ENCODE measurements around the gene PRKAR1A.
"Not testable (repeated sequence)": the region's sequence is repeated elsewhere in the genome, so short reads cannot be mapped to it uniquely, and the experiment has no call there.

The PRKAR1A gene

DNA sequence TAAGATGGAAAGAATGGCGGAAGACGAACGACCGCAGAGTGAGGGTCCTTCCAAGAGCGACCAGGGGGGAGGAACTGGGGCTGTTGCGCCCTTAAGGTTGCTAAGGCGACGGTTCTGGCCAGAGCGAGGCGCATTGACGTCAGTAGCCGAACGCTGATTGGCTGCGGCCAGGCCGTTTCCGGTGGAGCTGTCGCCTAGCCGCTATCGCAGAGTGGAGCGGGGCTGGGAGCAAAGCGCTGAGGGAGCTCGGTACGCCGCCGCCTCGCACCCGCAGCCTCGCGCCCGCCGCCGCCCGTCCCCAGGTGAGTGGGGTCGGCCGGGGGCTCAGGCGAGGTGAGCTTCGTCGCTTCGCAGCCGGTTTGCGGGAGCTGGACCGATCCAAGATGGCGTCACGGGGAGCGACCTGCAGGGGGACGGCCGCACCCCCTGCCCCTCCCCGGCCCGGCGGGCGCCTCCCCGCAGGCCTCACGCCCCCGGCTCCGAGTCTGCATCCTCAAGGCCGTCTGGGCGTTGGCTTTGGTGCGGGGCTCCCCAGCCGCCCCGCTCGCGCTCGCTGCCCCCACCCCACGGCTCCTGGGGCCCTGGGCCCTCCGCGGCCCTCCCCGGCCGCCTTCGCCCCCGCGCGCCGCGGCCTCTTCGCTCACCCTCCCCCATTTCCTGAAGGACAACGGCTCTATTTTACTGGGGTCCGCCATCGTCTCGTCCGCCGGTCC, at the start of gene PRKAR1A:
PRKAR1A (plus strand) TSS at position 184 of the 713 bp plus-strand sequence. CDS start 2,970 bp downstream, outside the sequence.
- DNase-seq = peak; percentile 86

DNA sequence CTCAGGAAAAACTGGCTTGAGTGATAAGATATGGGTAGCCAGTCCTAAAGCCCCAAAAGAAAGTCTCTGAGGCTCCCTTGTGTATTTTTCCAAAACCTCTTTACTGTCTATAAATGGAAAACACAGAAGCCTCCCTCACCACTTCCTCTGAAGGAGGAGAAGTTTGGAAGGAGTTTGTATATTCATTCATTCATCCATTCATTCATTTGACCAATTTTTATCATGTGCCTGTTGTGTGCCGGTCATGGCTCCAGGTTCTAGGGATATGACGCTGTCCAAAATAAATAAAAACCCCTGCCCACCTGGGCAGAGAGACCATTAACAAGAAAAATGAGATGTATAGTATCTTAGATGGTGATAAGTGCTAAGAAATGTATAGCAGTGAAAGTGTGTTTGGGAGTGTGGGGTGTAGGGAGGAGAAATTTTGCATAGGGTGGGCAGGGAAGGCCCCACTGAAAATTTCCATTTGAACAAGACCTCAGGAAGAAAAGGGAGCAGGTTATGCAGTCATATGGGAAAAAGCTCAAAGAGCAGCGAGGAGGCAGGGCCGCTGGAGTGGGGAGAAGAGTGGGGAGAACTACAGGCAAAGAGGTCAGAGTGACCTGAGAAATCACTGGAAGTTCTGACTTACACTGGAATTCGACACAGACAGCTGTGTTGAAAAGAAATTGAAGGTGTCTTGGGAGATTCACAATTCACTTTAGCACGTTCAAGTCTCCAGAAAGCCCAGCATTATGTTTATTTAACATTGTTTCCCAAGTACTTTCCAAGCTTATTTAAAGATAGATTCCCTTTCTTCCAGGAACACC, 48.8 kb upstream of the PRKAR1A start:
- no peak for DNase-seq

DNA sequence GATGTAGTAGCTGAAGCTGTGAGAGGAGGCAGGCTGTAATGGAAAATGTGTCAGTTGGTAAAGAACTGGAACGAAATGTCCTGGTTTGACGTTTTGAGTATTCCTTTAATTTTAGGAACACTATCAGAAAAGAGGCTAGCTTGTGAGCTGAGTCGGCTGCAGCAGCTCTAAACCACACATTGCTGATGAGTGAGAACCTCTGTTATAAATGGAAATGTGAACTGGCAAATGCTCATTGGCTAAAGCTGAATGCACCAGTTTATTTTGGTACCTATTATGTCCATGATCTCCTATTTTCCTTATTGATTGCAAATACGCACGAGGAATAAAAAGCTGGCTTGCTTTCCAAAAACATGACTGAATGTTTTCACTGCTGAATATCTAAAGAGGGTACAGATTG, 43.9 kb upstream of the PRKAR1A start:
- no peak for DNase-seq

DNA sequence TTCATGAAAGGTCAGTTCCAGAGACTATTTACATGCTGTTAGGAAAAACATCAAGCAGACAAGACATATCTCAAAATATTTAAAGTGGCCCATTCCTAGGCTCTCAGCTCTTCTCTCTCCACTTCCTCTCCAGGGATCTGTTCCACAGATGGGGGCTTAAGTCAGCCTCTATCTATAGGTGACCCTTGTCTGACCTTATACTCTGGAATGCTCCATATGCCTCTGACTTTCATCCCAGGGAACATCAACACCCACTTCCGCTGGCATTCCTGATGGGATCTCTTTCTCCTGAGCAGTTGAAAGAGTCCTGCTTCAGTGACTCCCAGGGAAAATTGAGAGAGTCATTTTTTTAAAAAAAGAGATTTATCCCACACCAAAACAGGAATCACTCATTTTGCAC, 43.4 kb upstream of the PRKAR1A start:
- no peak for DNase-seq

DNA sequence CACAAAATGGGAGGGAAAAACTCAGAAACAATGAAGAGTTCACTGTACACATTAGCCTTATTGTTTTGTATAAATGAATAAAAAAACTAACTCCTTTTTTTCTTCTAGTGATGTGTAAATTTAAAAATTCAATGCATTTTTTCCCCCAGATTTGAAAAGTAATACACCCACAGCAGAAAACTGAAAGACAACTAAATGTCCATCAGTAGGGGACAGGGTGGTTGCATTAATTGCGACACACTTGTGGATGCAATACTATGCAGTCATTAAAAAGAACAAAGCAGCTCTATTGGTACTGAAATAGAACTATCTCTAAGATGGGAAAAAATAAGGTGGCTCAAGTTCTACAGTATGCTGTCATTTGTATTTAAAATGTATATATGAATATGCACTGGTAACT, 41.3 kb upstream of the PRKAR1A start:
- no peak for DNase-seq

DNA sequence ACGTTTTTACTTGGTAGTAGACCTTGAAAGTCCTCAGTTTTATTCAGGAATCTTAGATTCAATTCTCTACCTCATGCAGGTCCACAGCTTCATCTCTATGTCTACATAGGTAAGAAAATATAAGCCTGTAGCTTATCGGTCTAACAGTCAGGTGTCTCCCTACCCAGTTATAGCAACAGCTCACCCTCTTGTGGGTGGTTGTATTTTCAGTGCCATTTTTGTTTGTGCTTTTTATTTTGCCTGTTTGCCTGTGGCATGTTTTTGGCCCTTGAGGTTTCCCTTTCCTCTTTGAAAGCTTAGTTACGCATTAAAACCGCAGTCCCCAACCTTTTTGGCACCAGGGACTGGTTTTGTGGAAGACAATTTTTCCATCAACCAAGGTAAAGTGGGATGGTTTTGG, 31.3 kb upstream of the PRKAR1A start:
- no peak for DNase-seq

DNA sequence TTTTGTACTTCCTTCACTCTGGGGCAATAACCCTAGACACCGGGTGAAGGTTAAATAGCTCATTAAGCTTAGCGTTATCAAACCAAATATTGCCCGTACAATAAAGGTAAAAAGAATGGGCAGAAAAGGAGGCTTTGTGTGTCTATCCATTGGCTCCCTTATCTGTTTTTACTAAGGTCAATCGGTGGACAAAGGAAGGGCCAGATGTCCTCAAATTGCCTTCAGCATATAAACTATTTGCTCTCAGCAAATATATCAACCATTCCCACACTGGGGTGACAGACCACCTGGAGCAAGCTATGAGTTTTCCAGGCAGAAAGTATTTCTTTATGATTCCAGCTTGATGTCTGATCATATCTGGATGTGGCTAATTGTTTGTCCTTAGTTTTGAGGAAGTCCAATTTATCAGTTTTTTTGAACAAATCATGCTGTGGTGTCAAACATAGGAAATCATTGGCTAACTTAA, 29.6 kb upstream of the PRKAR1A start:
- DNase-seq = no peak

DNA sequence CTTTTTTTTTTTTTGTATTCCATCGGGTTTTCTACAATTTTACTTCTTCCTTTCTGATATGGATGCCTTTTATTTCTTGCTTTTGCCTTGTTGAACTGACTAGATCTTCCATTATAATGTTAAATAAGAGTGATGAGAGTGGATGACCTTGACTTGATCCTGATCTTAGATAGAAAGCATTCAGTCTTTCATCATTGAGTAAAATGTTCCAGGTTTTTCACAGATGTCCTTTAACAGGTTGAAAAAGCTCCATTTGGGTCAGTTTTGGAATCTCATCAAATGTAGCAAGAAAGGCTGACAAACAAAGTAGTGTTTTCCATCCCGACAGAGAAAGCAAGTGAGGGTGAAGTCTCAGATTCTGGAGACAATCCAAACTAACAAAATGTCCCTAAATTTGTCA, 27.8 kb upstream of the PRKAR1A start:
- no peak for DNase-seq

DNA sequence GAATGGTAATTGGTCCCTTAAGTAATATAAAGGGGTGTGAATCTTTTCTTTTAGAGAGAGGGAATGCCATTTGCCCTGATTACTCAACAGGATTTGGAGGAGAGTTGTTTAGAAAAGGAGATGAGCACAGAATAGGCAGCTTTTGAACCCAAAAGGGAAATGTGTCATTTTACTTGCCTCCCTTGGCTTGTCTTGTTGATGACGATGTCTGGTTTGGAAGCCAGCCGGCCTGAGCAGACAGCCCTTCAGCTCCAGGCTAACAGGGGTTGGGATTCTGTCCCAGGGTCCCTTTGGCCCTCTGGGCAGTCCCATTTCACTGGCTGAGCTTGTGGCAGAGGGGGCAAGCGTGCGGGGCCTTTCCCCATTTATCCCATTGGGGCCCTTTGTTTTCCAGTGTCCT, 22.3 kb upstream of the PRKAR1A start:
- no peak for DNase-seq

DNA sequence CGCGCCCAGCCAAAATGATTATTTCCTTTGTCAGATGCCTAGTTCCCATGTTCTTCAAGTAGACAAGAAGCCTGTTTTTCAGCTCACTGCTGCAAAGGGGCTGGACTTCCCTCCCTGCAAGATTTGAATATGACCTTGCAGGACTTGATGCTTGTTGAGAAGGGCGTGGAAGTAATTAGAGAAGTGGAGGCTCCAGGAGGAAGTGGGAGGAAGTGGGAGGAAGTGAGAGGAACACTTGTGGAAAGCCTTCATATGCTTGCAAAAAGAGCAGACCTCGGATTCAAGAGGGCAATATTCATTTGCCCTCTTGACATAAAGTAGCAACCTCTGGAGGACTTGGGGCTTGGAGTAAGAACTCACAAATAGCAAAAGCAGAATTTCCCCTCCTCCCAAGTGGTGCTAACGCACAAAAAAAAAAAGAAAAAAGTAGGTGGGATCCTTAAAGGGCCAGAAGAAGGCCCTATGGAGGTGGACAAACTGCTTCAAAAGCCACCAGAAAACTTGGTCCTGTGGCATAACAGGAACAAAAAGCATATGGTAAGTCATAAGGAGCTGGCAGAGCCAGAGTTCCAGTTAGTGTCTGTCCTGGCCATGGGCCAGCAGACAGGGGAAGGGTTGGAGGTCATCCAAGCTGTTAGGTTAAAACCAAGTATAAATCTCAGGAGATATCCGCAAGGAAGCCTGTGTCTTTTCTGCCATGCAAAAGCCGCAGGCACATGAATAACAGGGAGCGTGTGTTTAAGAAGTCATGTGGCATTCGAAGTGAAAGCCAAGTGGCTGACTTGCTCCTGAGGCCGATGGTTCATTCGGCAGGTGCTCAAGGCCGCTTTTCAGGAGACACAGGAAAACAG, 20.6 kb upstream of the PRKAR1A start:
- DNase-seq = no peak

DNA sequence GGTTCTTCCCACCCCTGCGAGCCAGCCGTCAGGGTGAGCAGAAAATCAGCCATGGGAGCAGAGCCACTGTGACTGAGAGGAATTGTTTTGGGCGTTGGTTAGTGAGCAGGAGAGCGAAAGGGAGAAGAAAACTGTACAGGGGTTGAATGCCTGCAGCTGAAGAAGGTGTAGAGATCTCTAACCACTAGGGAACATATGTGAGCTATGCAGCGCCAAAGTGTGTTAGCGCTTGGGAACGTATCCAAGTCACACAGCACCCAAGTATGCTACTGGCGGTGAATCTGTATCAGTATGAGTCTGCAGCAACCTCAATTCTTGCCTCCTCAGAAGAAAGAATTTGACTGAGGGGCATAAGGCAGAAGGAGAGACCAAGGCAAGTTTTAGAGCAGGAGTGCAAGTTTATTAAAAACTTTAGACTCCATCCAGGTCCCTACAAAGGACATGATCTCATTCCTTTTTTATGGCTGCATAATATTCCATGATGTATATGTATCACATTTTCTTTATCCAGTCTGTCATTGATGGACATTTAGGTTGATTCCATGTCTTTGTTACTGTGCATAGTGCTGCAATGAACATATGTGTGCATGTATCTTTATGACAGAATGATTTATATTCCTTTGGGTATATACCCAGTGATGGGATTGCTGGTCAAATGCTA, 19.7 kb upstream of the PRKAR1A start:
- not testable (repeated sequence) for DNase-seq

DNA sequence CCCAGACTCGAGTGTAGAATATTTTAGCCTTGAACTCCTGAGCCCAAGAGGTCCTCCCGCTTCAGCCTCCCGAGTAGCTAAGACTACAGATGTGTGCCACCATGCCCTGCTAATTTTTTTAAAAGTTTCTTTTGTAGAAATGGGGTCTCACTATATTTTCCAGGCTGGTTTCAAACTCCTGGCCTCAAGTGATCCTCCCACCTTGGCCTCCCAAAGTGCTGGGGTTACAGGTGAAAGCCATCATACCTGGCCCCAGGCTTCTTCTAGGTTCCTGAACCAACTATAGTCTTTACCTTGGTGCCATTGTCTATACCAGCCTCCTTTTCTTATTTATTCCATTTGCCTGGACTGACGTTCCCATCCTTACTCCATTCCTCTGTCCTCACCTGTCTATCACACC, 17.1 kb upstream of the PRKAR1A start:
- DNase-seq = no peak

DNA sequence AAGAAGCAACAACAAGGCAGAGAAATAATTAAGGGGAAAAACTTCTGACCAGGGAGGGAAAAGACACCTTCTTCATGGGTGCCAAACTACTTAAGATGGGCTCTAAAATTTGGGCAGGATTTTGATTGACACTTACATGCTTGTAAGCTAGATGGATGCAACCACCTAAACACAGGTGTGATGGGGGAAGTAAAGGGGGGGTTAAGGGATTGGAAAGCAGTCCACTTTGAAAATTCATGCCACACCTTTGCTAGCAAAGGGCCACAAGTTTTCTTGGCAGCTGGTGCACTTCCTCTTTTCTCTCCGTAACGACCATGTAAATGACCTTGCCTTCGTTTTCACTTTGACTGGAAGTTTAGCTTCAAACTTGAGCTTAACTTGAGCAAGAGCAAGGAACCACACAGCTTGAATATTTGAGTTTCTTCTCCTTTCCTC, 14.3 kb upstream of the PRKAR1A start:
- no peak for DNase-seq

DNA sequence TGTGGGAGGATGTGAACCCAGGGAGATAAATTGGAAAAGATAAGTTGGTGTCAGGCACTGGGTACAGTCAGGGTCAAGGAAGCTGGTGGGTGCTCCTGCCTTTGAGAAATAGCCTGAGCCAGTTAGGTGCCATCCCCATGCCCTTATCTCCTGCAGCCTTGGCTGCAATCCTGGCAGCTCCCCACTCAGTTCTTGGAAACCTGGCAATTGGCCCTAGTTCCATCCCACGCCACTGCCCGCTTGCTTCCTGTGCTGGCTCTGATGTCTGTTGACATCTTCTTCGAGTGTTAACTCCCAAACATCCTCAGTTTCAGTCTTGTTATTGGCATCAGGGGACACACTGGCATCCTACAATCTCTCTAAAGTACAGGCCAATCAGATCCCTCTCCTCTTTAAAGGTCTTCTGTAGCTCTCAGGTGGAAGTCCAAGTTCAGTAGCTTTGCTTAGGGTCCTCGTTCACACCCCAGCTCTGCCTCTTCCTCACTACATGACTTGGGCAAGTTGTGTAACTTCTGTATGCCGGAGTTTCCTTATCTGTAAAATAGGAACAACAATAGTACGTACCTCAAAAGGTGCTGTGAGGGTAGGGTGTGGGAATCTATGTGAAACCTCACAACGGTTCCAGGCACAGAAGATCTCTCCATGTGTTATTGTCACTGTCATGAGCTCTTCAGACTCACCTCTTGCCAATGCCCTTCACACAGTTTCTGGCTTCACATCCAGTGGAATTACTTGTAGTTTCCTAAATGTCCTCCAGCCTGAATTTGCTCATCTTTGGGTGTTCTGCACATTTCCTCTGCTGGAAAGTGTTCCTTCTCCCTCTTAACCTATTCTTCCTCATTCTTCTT, 13.5 kb upstream of the PRKAR1A start:
- no peak for DNase-seq

DNA sequence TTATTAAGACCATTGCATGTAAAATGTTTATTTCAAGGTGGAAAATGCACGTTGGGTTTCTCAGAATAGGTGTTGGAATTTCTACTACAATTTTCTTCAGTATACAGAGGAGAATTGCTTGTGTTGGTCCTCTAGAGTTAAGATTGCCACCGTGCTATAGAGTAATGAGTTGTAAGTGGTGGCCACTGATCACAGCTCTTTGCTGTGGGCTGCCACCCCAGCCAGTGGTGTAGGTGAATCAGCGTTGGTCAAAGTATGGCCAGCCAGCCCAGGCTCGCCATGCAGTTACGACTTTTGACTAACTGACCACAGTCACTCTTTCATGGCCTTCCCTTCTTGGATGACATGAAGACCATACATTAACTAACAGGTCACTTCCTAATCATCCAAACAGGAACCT, 12.6 kb upstream of the PRKAR1A start:
- DNase-seq = no peak

DNA sequence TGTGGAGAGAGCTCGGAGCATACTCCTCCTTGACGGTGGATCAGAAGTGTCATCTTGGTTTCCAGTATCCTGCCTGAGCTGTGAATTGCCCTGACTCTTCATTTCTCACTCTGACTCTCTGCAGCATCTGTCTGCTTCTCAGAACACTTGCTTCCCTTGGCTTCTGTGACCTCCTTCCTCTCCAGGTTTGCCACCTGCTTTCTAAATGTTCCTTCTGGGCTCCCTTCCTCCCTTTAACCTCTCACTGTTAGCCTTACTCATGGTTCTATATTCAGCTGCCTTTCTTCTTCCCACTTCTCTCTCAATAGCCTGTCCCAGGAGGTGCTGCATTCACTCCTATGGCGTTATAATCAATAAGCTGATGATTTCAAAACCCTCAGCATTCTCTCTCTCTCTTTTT, 11.2 kb upstream of the PRKAR1A start:
- no peak for DNase-seq

DNA sequence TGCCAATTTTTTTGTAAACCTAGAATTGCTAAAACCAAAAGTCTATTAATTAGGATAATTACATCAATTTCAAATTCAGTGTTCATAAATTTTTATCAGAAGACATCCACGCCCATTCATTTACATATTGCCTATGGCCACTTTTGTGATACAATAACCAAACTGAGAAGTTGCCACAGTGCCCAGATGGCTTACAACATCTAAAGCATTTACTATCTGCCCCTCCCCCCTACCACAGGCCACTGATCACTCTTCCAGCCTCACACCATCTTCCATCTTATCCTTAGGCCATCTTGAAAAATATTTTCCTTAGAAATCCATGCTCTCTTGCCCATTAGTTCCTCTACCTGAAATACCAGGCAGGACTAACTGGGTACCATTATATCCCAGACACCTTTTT, 6.3 kb upstream of the PRKAR1A start:
- no peak for DNase-seq

DNA sequence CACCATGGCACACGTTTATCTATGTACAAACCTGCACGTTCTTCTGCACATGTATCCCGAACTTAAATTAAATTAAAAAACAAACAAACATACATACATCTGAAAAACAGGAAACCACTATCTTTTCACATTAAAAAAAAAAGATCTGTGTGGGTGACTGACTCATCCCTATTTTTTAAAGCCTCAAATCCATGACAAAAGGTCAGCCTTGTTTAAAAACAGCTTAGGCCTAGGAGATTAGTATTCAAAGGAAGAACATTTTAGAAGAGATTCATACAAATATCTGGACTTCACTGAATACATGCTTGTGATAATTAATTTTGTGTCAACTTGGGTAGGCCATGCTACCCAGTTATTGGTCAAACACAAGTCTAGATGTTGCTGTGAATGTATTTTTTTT, 4.7 kb upstream of the PRKAR1A start:
- DNase-seq = no peak

DNA sequence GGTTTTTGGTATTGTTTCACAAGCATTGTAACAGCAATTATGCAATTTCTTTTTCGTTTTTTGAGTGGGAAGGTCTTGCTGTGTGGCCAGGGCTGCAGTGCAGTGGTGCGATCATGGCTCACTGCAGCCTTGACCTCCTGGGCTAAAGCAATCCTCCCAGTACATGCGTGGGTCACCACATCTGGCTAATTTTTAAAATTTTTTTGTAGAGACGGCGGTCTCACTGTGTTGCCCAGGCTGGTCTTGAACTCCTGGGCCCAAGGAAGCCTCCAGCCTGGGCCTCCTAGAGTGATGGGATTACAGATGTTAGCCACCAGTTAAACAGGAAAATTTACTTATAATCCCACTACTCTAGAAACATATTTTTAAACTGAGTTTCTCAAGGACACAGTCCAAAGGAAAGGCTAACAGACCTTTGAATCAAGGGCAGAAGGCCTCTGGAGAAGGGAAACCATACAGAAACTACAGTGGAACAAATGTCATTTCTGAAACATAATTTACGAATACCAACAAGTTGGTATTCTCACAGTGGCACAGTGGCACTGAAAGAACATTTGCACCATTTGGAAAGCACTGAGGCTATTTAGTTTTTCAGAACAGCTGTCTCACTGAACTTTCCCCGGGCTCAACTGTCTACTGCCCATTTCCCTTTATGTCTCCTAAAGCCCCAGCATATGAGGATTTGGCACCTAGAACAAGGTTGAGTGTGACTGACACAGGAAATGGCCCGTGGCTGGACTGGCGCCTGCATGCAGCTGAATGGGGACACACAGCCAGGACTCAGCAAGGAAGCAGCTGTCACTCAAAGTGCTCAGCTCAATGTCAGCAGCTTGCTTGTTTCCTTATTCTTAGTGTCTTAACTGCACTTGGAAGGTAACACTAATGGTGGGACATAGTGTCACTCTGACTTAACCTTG, 2.8 kb upstream of the PRKAR1A start:
- no peak for DNase-seq

DNA sequence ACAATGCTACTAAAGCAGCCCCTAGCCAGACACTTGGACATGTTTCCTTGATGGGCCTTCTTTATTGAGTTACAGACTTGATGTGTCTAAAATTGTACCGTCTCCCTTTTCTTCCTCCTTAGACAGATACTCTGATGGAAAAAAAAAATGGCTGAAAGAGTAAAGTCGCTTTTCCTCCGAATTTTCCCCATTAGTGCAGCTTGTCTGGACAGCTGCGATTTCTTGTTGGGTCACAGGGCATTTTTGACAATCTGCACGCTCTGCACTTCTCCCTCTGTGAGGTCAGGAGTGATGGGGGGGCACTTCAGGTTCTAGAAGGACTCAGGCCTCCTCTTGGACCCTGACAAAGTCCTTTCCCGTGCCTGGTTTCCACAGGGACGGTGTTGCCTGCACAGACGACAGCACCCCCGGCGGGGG, 968 bp upstream of the PRKAR1A start:
- DNase-seq = no peak

Measured in amniotic stem cell (primary cell).